ENCODE data around the gene CAMSAP3.

Gene CAMSAP3

DNA sequence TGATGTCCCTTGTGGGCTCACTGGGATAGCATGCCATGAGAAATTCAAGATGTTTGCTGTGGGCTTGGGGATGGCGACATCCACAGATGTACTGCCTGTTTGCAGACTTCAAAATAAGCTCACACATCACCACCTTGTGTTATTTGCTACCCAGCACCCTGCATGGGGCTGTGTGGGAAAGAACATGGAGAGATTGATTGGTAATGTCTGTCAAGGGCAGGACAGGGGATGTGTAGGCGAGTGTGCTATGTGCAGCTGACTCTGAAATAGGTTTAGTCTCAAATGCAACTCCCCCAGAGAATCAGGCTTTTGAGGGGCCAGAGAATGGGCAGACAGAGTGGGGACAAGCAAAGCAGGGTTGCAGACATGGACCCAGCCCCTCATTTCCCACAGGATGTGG, 35.4 kb upstream of the CAMSAP3 start:
- Histone ChIP-seq H3K4me1 (ENCODE audit: insufficient read depth, low read length, severe bottlenecking) (no peaks in the 10 kb centered on the region), H3K9me3 (ENCODE audit: low read length) (no peaks in the 10 kb centered on the region), H4K20me1 (ENCODE audit: insufficient read depth, low read length) (no peaks in the 10 kb centered on the region), H3F3A (ENCODE audit: insufficient read depth, low read length) (no peaks in the 10 kb centered on the region), H3K27ac (ENCODE audit: low read depth, low read length, poor library complexity, severe bottlenecking) (no peak overlapping the region), H3K4me3 (ENCODE audit: low read depth, low read length, poor library complexity, severe bottlenecking) (no peak overlapping the region), H2AFZ (ENCODE audit: low read length) (no peak overlapping the region), H3K36me3 (ENCODE audit: insufficient read depth, low read length) (peaks cover 40% of the 10 kb centered on the region), H3K79me2 (ENCODE audit: insufficient read depth, low read length) (no peaks in the 10 kb centered on the region), H3K4me2 (ENCODE audit: low read length) (no peak overlapping the region), H3K27me3 (ENCODE audit: insufficient read depth, low read length) (no peaks in the 10 kb centered on the region), H3K9ac (ENCODE audit: low read length) (no peak overlapping the region), H3K9me2 (ENCODE audit: low read depth, low read length) (no peaks in the 10 kb centered on the region)
- TF ChIP-seq EZH2 (IDR thresholded peaks at IDR 0.05; ENCODE audit: borderline replicate concordance, low read length), result no peak
- TF ChIP-seq, protein P1, sequence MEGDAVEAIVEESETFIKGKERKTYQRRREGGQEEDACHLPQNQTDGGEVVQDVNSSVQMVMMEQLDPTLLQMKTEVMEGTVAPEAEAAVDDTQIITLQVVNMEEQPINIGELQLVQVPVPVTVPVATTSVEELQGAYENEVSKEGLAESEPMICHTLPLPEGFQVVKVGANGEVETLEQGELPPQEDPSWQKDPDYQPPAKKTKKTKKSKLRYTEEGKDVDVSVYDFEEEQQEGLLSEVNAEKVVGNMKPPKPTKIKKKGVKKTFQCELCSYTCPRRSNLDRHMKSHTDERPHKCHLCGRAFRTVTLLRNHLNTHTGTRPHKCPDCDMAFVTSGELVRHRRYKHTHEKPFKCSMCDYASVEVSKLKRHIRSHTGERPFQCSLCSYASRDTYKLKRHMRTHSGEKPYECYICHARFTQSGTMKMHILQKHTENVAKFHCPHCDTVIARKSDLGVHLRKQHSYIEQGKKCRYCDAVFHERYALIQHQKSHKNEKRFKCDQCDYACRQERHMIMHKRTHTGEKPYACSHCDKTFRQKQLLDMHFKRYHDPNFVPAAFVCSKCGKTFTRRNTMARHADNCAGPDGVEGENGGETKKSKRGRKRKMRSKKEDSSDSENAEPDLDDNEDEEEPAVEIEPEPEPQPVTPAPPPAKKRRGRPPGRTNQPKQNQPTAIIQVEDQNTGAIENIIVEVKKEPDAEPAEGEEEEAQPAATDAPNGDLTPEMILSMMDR (IDR thresholded peaks at IDR 0.05; ENCODE audit: low read length), result no peak

DNA sequence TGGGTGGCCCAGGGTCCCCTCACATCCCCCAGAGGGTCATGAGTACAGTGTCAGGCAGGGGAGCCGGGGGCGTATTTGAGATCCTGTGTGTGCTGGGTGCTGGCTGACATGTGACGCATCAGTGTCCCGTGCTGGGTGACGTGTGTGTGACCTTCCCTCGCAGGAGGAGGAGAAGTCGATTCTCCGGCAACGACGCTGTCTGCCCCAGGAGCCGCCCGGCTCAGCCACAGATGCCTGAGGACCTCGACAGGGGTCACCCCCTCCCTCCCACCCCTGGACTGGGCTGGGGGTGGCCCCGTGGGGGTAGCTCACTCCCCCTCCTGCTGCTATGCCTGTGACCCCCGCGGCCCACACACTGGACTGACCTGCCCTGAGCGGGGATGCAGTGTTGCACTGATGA, 34.3 kb upstream of the CAMSAP3 start:
- Histone ChIP-seq H3K9ac (ENCODE audit: low read length) (no peak overlapping the region), H3K9me3 (ENCODE audit: low read length) (no peaks in the 10 kb centered on the region), H3K36me3 (ENCODE audit: insufficient read depth, low read length) (peaks cover 32% of the 10 kb centered on the region), H3K27ac (ENCODE audit: low read depth, low read length, poor library complexity, severe bottlenecking) (no peak overlapping the region), H2AFZ (ENCODE audit: low read length) (no peak overlapping the region), H3K4me2 (ENCODE audit: low read length) (no peak overlapping the region), H3F3A (ENCODE audit: insufficient read depth, low read length) (no peaks in the 10 kb centered on the region), H3K4me1 (ENCODE audit: insufficient read depth, low read length, severe bottlenecking) (no peaks in the 10 kb centered on the region), H3K79me2 (ENCODE audit: insufficient read depth, low read length) (no peaks in the 10 kb centered on the region), H3K4me3 (ENCODE audit: low read depth, low read length, poor library complexity, severe bottlenecking) (no peak overlapping the region), H4K20me1 (ENCODE audit: insufficient read depth, low read length) (no peaks in the 10 kb centered on the region), H3K27me3 (ENCODE audit: insufficient read depth, low read length) (no peaks in the 10 kb centered on the region), H3K9me2 (ENCODE audit: low read depth, low read length) (no peaks in the 10 kb centered on the region)
- no peak for TF ChIP-seq EZH2 (IDR thresholded peaks at IDR 0.05; ENCODE audit: borderline replicate concordance, low read length)
- TF ChIP-seq, protein P1 (IDR thresholded peaks at IDR 0.05; ENCODE audit: low read length), result no peak

DNA sequence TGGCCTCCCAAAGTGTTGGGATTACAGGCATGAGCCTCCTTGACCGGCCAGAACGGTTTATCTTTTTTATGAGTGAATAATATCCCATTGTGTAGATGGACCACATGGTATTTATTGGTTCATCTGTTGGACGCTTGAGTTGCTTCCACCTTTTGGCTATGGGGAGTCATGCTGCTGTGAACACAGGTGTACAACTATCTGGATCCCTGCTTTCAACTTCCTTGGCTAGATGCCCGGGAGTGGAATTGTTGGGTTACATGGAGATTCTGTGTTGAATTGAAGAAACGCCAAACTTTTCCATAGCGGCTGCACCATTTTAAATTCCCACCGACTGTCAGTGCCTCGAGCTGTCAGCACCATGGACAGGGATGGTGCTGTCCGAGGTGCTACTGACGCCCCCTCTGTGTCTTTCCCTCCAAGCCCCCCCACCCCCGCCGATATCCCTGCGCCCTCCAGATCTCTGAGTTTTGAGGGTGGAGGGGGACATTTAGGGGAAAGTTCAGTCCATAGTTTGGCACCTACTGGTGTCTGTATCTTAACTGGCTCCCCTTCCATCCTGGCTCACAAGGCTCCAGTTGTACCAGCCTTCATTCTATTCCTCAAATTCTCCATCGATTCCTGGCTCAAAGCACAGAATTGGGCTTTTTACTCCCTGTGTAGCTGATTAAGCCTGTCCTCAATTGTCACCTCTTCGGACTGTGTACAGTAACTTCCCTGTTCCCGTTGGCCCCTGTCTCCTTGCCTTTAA, 32.8 kb upstream of the CAMSAP3 start:
- H2AFZ ChIP-seq (ENCODE audit: low read length), result no peak overlapping the region
- H3K4me2 ChIP-seq (ENCODE audit: low read length), result no peak overlapping the region
- H3K79me2 ChIP-seq (ENCODE audit: insufficient read depth, low read length), result no peaks in the 10 kb centered on the region
- H3K27me3 ChIP-seq (ENCODE audit: insufficient read depth, low read length), result no peaks in the 10 kb centered on the region
- H3K9me3 ChIP-seq (ENCODE audit: low read length), result no peaks in the 10 kb centered on the region
- peaks cover 20% of the 10 kb centered on the region for H3K36me3 ChIP-seq (ENCODE audit: insufficient read depth, low read length)
- no peaks in the 10 kb centered on the region for H3K9me2 ChIP-seq (ENCODE audit: low read depth, low read length)
- TF ChIP-seq EZH2 (IDR thresholded peaks at IDR 0.05; ENCODE audit: borderline replicate concordance, low read length), result no peak
- TF ChIP-seq, protein P1 (IDR thresholded peaks at IDR 0.05; ENCODE audit: low read length), result no peak
- H3K4me1 ChIP-seq (ENCODE audit: insufficient read depth, low read length, severe bottlenecking), result no peaks in the 10 kb centered on the region
- H3K27ac ChIP-seq (ENCODE audit: low read depth, low read length, poor library complexity, severe bottlenecking), result no peak overlapping the region
- no peaks in the 10 kb centered on the region for H3F3A ChIP-seq (ENCODE audit: insufficient read depth, low read length)
- H4K20me1 ChIP-seq (ENCODE audit: insufficient read depth, low read length), result no peaks in the 10 kb centered on the region
- H3K4me3 ChIP-seq (ENCODE audit: low read depth, low read length, poor library complexity, severe bottlenecking), result no peak overlapping the region
- no peak overlapping the region for H3K9ac ChIP-seq (ENCODE audit: low read length)
